ENCODE measurements around the gene SLC17A9. TPM values are rescaled to one million over a fixed set of nuclear protein-coding genes. Genes with fewer than 3 reads are reported as not detected.
"Not testable (repeated sequence)": the region's sequence is repeated elsewhere in the genome, so short reads cannot be mapped to it uniquely, and the experiment has no call there.

The SLC17A9 gene
- total and polyA plus RNA-seq, 10 donors: 18.8 to 95.3 (median 34.2) TPM

- TF ChIP-seq POLR2AphosphoS5 (IDR thresholded peaks at IDR 0.05) (peak in 1 of 3 donors; percentile 10), POLR2A (IDR thresholded peaks at IDR 0.05) (no peak), CTCF (IDR thresholded peaks at IDR 0.05 in 8 of 11, conservative IDR thresholded peaks at IDR 0.05 in 3 of 11) (no peak)
- WGBS, 5 donors: 37 to 64% (median 44%) methylated on average over 14 to 43 of the region's 43 CpGs
- no peaks in the 10 kb centered on the region for H3K9me3 ChIP-seq
- H3K27me3 ChIP-seq (replicated peaks in 1 of 7): no peaks in the 10 kb centered on the region
- intact Hi-C loops (cut with DNase I; ENCODE audit: low total_unique reads): no loop called here
- H3K4me1 ChIP-seq: peaks cover 7 to 39% (median 22%) of the 10 kb centered on the region in 6 donors
- peak; percentile 76 for DNase-seq
- peak overlapping the region in 1 of 8 donors; percentile 15 for H3K4me3 ChIP-seq
- H3K36me3 ChIP-seq: peaks cover 0 to 77% (median 27%) of the 10 kb centered on the region in 6 donors
- no peak overlapping the region for H3K27ac ChIP-seq
Measured at GRCh38 chr20:62959101-62959971, 6.8 kb downstream of the SLC17A9 start.

DNA sequence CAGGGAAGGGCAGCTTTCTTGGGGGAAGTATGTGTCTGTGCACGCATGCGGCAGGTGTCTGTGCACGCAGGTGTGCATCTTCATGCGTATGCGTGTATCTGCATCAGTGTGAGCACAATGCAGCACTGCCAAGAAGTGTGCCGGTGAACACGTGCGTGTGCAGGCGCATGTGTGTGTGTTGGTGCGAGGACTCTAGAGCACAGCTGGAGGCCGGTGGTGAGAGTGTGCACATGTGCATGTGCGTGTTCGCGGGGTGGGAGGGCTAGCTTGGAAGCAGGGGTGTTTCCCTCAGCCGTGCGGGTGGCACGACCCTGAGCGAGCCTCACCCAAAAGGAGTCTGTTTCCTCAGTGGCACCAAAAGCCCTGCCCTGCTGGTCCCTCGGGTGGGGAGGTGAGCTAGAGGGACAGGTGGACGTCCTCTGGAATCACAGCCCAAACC lies 7.5 kb downstream of the SLC17A9 start:
- H3K27ac ChIP-seq: no peak overlapping the region
- H3K27me3 ChIP-seq (replicated peaks in 1 of 7): no peaks in the 10 kb centered on the region
- peaks cover 0 to 84% (median 32%) of the 10 kb centered on the region in 6 donors for H3K36me3 ChIP-seq
- peak; percentile 69 for DNase-seq
- intact Hi-C loops (cut with DNase I; ENCODE audit: low total_unique reads): no loop called here
- H3K4me3 ChIP-seq: no peak overlapping the region
- peaks cover 0 to 32% (median 16%) of the 10 kb centered on the region in 6 donors for H3K4me1 ChIP-seq
- no peaks in the 10 kb centered on the region for H3K9me3 ChIP-seq
- TF ChIP-seq POLR2AphosphoS5 (IDR thresholded peaks at IDR 0.05): no peak
- no peak for TF ChIP-seq POLR2A (IDR thresholded peaks at IDR 0.05)
- WGBS, 5 donors: 86 to 95% (median 91%) methylated on average over 16 to 20 of the region's 20 CpGs

GRCh38 chr20:62960446-62961309 lies 8.2 kb downstream of the SLC17A9 start:
- H3K4me3 ChIP-seq; H3K27ac ChIP-seq; H3K9me3 ChIP-seq; H3K27me3 ChIP-seq (replicated peaks in 1 of 7); intact Hi-C loops (cut with DNase I; ENCODE audit: low total_unique reads): not testable (repeated sequence)
- Histone ChIP-seq H3K36me3 (peaks cover 0 to 91% (median 34%) of the 10 kb centered on the region in 6 donors), H3K4me1 (peaks cover 0 to 26% (median 12%) of the 10 kb centered on the region in 6 donors)
- peak; percentile 63 for DNase-seq
- WGBS, 5 donors: 93 to 97% (median 94%) methylated on average over 8 to 27 of the region's 31 CpGs

DNA sequence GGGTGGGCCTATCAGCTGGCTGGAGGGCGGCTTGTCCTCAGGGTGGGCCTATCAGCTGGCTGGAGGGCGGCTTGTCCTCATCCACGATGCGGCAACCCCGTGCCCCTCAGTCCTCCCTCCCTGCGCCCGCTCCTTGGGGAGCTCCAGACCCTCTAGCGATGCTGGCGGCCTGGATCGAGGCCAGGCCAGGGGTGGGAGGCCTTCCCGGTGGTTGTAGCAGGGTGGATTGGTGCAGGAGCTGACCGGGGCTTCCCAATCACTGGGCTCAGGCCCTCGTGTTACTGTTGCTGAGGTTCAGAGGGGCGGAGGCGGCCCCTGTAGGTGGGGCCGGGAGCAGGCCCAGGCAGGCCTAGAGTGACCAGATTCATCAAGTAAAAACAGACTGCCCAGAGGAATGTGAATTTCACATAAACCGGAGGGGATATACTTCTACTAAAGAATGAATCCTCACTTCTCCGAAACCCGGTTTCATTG lies 8.8 kb downstream of the SLC17A9 start:
- DNase-seq: peak; percentile 59
- no peak overlapping the region for H3K4me3 ChIP-seq
- no peaks in the 10 kb centered on the region for H3K9me3 ChIP-seq
- no peaks in the 10 kb centered on the region for H3K27me3 ChIP-seq (replicated peaks in 1 of 7)
- peaks cover 0 to 19% (median 12%) of the 10 kb centered on the region in 6 donors for H3K4me1 ChIP-seq
- TF ChIP-seq POLR2A (IDR thresholded peaks at IDR 0.05) (no peak), POLR2AphosphoS5 (IDR thresholded peaks at IDR 0.05) (no peak), CTCF (IDR thresholded peaks at IDR 0.05 in 8 of 11, conservative IDR thresholded peaks at IDR 0.05 in 3 of 11) (no peak)
- WGBS, 5 donors: 74 to 88% (median 84%) methylated on average over 7 to 19 of the region's 19 CpGs
- intact Hi-C loops (cut with DNase I; ENCODE audit: low total_unique reads): no loop called here
- peaks cover 0 to 88% (median 34%) of the 10 kb centered on the region in 6 donors for H3K36me3 ChIP-seq
- H3K27ac ChIP-seq: no peak overlapping the region

Measured in spleen (tissue), 11 donors.